NCI-H1436 (cell line): Measurements from ENCODE around the gene INO80C.
A peak's percentile ranks its signal among the peaks of the same experiment; 100 is the strongest.
"Not testable (repeated sequence)": the region's sequence is repeated elsewhere in the genome, so short reads cannot be mapped to it uniquely, and the experiment has no call there.

Experiments
- DNase-seq: peaks from one replicate; lab custom pipeline; 2025; lab: John Stamatoyannopoulos, UW

The INO80C gene

GRCh38 chr18:35489281-35489680, 8.5 kb downstream of the INO80C start:
- DNase-seq: not testable (repeated sequence)

- DNase-seq: not testable (repeated sequence)
Measured at GRCh38 chr18:35488396-35488795, 9.4 kb downstream of the INO80C start.

- DNase-seq: not testable (repeated sequence)
Measured at GRCh38 chr18:35487525-35487924, 10.2 kb downstream of the INO80C start.

GRCh38 chr18:35485852-35486251, 11.9 kb downstream of the INO80C start:
- DNase-seq: no peak

- DNase-seq: no peak
Measured at GRCh38 chr18:35484034-35484433, 13.7 kb downstream of the INO80C start.

- no peak for DNase-seq
Measured at GRCh38 chr18:35481960-35482366, 15.8 kb downstream of the INO80C start.

GRCh38 chr18:35479911-35480586, 17.7 kb downstream of the INO80C start:
- DNase-seq: no peak

- DNase-seq: no peak
Measured at GRCh38 chr18:35478520-35479435, 19.0 kb downstream of the INO80C start.

- DNase-seq: no peak
Measured at GRCh38 chr18:35477974-35478373, 19.8 kb downstream of the INO80C start.

- no peak for DNase-seq
Measured at GRCh38 chr18:35477497-35477896, 20.3 kb downstream of the INO80C start.

- no peak for DNase-seq
Measured at GRCh38 chr18:35474884-35475283, 22.9 kb downstream of the INO80C start.

GRCh38 chr18:35473562-35473961, 24.2 kb downstream of the INO80C start:
- DNase-seq: no peak

- no peak for DNase-seq
Measured at GRCh38 chr18:35470435-35470834, 27.3 kb downstream of the INO80C start.

GRCh38 chr18:35469725-35470124, 28.0 kb downstream of the INO80C start:
- DNase-seq: no peak

- no peak for DNase-seq
Measured at GRCh38 chr18:35468711-35469110, 29.0 kb downstream of the INO80C start.

GRCh38 chr18:35467624-35468016, 30.1 kb downstream of the INO80C start:
- DNase-seq: peak; percentile 90

- no peak for DNase-seq
Measured at GRCh38 chr18:35466815-35467623, 30.7 kb downstream of the INO80C start.

- DNase-seq: no peak
Measured at GRCh38 chr18:35466334-35466733, 31.4 kb downstream of the INO80C start.

- no peak for DNase-seq
Measured at GRCh38 chr18:35465329-35465728, 32.4 kb downstream of the INO80C start.

GRCh38 chr18:35464831-35465279, 32.9 kb downstream of the INO80C start:
- no peak for DNase-seq

GRCh38 chr18:35463827-35464226, 33.9 kb downstream of the INO80C start:
- no peak for DNase-seq

GRCh38 chr18:35463050-35463449, 34.7 kb downstream of the INO80C start:
- DNase-seq: no peak
